ENCODE measurements around the gene RAB40C. TPM values are rescaled to one million over a fixed set of nuclear protein-coding genes. Genes with fewer than 3 reads are reported as not detected.

Gene RAB40C
- total RNA-seq, 2 donors from 2014 or later = 11.1 to 13.5 TPM

GRCh38 chr16:670485-671352, 80.9 kb downstream of the RAB40C start:
- Histone ChIP-seq H3K9me3 (no peaks in the 10 kb centered on the region), H3K4me1 (peaks cover 0 to 40% of the 10 kb centered on the region in 2 donors), H3K27me3 (no peaks in the 10 kb centered on the region), H3K27ac (no peak overlapping the region), H3K36me3 (peaks cover 44% of the 10 kb centered on the region), H3K4me3 (no peak overlapping the region)
- TF ChIP-seq CTCF (IDR thresholded peaks at IDR 0.05) = no peak
- no peak for DNase-seq (ENCODE audit: low spot score)

- Histone ChIP-seq H3K4me1 (peaks cover 0 to 47% of the 10 kb centered on the region in 2 donors), H3K27me3 (no peaks in the 10 kb centered on the region), H3K27ac (no peak overlapping the region), H3K4me3 (no peak overlapping the region), H3K9me3 (no peaks in the 10 kb centered on the region), H3K36me3 (peaks cover 44% of the 10 kb centered on the region)
- no peak for DNase-seq (ENCODE audit: low spot score)
- no peak for TF ChIP-seq CTCF (IDR thresholded peaks at IDR 0.05)
These were observed 81.7 kb downstream of the RAB40C start for GRCh38 chr16:671353-672131.

GRCh38 chr16:672371-672770, 82.5 kb downstream of the RAB40C start:
- no peak for TF ChIP-seq CTCF (IDR thresholded peaks at IDR 0.05)
- Histone ChIP-seq H3K27me3 (no peaks in the 10 kb centered on the region), H3K36me3 (peaks cover 44% of the 10 kb centered on the region), H3K27ac (no peak overlapping the region), H3K4me3 (no peak overlapping the region), H3K4me1 (peaks cover 0 to 43% of the 10 kb centered on the region in 2 donors), H3K9me3 (no peaks in the 10 kb centered on the region)
- no peak for DNase-seq (ENCODE audit: low spot score)

- H3K4me1 ChIP-seq = peaks cover 0 to 39% of the 10 kb centered on the region in 2 donors
- H3K36me3 ChIP-seq = peaks cover 44% of the 10 kb centered on the region
- DNase-seq (ENCODE audit: low spot score) = no peak
- no peak overlapping the region for H3K27ac ChIP-seq
- no peaks in the 10 kb centered on the region for H3K9me3 ChIP-seq
- no peak for TF ChIP-seq CTCF (IDR thresholded peaks at IDR 0.05)
- H3K27me3 ChIP-seq = no peaks in the 10 kb centered on the region
- no peak overlapping the region for H3K4me3 ChIP-seq
These were observed 83.0 kb downstream of the RAB40C start for GRCh38 chr16:672851-673250.

- Histone ChIP-seq H3K27ac (no peak overlapping the region), H3K36me3 (peaks cover 44% of the 10 kb centered on the region), H3K9me3 (no peaks in the 10 kb centered on the region), H3K27me3 (no peaks in the 10 kb centered on the region), H3K4me1 (peaks cover 0 to 35% of the 10 kb centered on the region in 2 donors), H3K4me3 (no peak overlapping the region)
- DNase-seq (ENCODE audit: low spot score) = no peak
- no peak for TF ChIP-seq CTCF (IDR thresholded peaks at IDR 0.05)
These were observed 83.6 kb downstream of the RAB40C start for GRCh38 chr16:673399-673991.
